Suprapubic skin (tissue), 4 donors: ENCODE measurements around the gene FASTKD3. TPM values are rescaled to one million over a fixed set of nuclear protein-coding genes. Genes with fewer than 3 reads are reported as not detected.
"Not testable (repeated sequence)": the region's sequence is repeated elsewhere in the genome, so short reads cannot be mapped to it uniquely, and the experiment has no call there.

Experiments used
- DNase-seq, 2 donors: peaks; one replicate each; pipeline ENCODE4 v3.0.0-alpha.2; 2019; ENCODE audit warnings: low spot score in 2 of 2
- H3K27ac ChIP-seq: fragments of 200-600 bp; sonication (generic); one replicate; pipeline ENCODE4 v1.5.1; 2019
- H3K27me3 ChIP-seq: fragments of 200-600 bp; sonication (generic); one replicate; pipeline ENCODE4 v1.5.1; 2019
- H3K36me3 ChIP-seq: fragments of 200-600 bp; sonication (generic); one replicate; pipeline ENCODE4 v1.5.1; 2019
- H3K4me1 ChIP-seq: fragments of 200-600 bp; sonication (generic); one replicate; pipeline ENCODE4 v1.5.1; 2019
- H3K4me3 ChIP-seq: fragments of 200-600 bp; sonication (generic); one replicate; pipeline ENCODE4 v1.5.1; 2019; ENCODE audit warnings: mild to moderate bottlenecking
- H3K9me3 ChIP-seq: fragments of 200-600 bp; sonication (generic); one replicate; pipeline ENCODE4 v1.5.1; 2019
- EP300 ChIP-seq: sonication (generic); formaldehyde crosslinking; IDR thresholded peaks from one replicate; pipeline ENCODE4 v1.6.1; 2017; ENCODE audit warnings: antibody characterized with exemption
- POLR2A ChIP-seq, 2 donors: fragments of 450-650 bp; IDR thresholded peaks; one replicate each; pipeline ENCODE4 v1.6.1; 2017; ENCODE audit warnings: antibody characterized with exemption in 2 of 2, mild to moderate bottlenecking in 2 of 2, moderate library complexity in 2 of 2
- POLR2AphosphoS5 ChIP-seq, 3 donors: sonication (generic); formaldehyde crosslinking; IDR thresholded peaks; one replicate each; pipeline ENCODE4 v1.6.1; 2017; ENCODE audit warnings: antibody characterized with exemption in 3 of 3
- WGBS: methylation state at CpG from one replicate; pipeline ENCODE4 v1.1.5; 2018; 5-methylcytosine and 5-hydroxymethylcytosine counted together
- total RNA-seq, 4 donors: library from RNA; depleted of rRNA; stranded (reverse); fragments of >200 nt; gene quantifications; one replicate each; pipeline ENCODE4 v1.1.0, GENCODE V29; 2016
- TF ChIP-seq, protein P1 (sequence below), 2 donors: fragments of 200-600 bp in 1 of 2; fragments of 450-650 bp in 1 of 2; sonication (generic) in 1 of 2; IDR thresholded peaks; one replicate each; pipeline ENCODE4 v1.5.1; 2016 to 2019; ENCODE audit warnings: antibody characterized with exemption in 2 of 2, mild to moderate bottlenecking in 1 of 2, moderate library complexity in 1 of 2

The FASTKD3 gene
- total RNA-seq = 10 to 100 TPM in 2 of 4 donors, 1 to 10 TPM in 2; 7.6 to 13.7 (median 10.1) TPM

- Histone ChIP-seq H3K4me3 (peak within 1 kb of the TSS; percentile 89), H3K36me3 (peaks cover 7% of the 10 kb centered on the region), H3K9me3 (no peaks in the 10 kb centered on the region), H3K27ac (peak within 1 kb of the TSS; percentile 81), H3K27me3 (no peaks in the 10 kb centered on the region), H3K4me1 (peaks cover 31% of the 10 kb centered on the region)
- peak in 1 of 2 donors; percentile 38 for TF ChIP-seq POLR2A (IDR thresholded peaks at IDR 0.05)
- TF ChIP-seq, protein P1, sequence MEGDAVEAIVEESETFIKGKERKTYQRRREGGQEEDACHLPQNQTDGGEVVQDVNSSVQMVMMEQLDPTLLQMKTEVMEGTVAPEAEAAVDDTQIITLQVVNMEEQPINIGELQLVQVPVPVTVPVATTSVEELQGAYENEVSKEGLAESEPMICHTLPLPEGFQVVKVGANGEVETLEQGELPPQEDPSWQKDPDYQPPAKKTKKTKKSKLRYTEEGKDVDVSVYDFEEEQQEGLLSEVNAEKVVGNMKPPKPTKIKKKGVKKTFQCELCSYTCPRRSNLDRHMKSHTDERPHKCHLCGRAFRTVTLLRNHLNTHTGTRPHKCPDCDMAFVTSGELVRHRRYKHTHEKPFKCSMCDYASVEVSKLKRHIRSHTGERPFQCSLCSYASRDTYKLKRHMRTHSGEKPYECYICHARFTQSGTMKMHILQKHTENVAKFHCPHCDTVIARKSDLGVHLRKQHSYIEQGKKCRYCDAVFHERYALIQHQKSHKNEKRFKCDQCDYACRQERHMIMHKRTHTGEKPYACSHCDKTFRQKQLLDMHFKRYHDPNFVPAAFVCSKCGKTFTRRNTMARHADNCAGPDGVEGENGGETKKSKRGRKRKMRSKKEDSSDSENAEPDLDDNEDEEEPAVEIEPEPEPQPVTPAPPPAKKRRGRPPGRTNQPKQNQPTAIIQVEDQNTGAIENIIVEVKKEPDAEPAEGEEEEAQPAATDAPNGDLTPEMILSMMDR (IDR thresholded peaks at IDR 0.05) = no peak
- TF ChIP-seq POLR2AphosphoS5 (IDR thresholded peaks at IDR 0.05) = peak in 1 of 3 donors; percentile 36
- TF ChIP-seq EP300 = no peak
- 1% methylated on average over 7 of the region's 83 CpGs for WGBS
- DNase-seq = peak; percentile 95 to 97
These were observed at the start of gene FASTKD3, which contains the start of gene MTRR for GRCh38 chr5:7868773-7869473. Gene FASTKD3, minus strand, starts transcription at chr5:7869031. Its CDS starts 948 bp downstream, at chr5:7868083. Gene MTRR, plus strand, starts transcription at chr5:7869148. Its CDS starts 1,647 bp downstream, at chr5:7870795.

GRCh38 chr5:7917130-7918123 lies 48.6 kb upstream of the FASTKD3 start:
- Histone ChIP-seq H3K9me3 (peaks cover 2% of the 10 kb centered on the region), H3K27me3 (no peaks in the 10 kb centered on the region), H3K4me1 (no peaks in the 10 kb centered on the region), H3K36me3 (no peaks in the 10 kb centered on the region), H3K4me3 (no peak overlapping the region), H3K27ac (no peak overlapping the region)
- no peak for DNase-seq
- 87% methylated on average over 5 of the region's 5 CpGs for WGBS
- TF ChIP-seq POLR2AphosphoS5 (IDR thresholded peaks at IDR 0.05) (no peak), EP300 (no peak), POLR2A (IDR thresholded peaks at IDR 0.05) (no peak)
- TF ChIP-seq, protein P1 (IDR thresholded peaks at IDR 0.05) = no peak

GRCh38 chr5:7916171-7916804 lies 47.5 kb upstream of the FASTKD3 start:
- H3K27ac ChIP-seq = no peak overlapping the region
- WGBS = 54% methylated on average over 6 of the region's 6 CpGs
- no peak for TF ChIP-seq POLR2AphosphoS5 (IDR thresholded peaks at IDR 0.05)
- TF ChIP-seq EP300 = no peak
- no peak for TF ChIP-seq POLR2A (IDR thresholded peaks at IDR 0.05)
- peaks cover 9% of the 10 kb centered on the region for H3K9me3 ChIP-seq
- DNase-seq = no peak
- no peaks in the 10 kb centered on the region for H3K36me3 ChIP-seq
- no peaks in the 10 kb centered on the region for H3K4me1 ChIP-seq
- no peaks in the 10 kb centered on the region for H3K27me3 ChIP-seq
- no peak overlapping the region for H3K4me3 ChIP-seq

GRCh38 chr5:7911429-7911771 lies 42.6 kb upstream of the FASTKD3 start:
- not testable (repeated sequence) for H3K4me1 ChIP-seq, H3K4me3 ChIP-seq, DNase-seq, H3K27ac ChIP-seq, H3K27me3 ChIP-seq
- 75% methylated on average over 3 of the region's 3 CpGs for WGBS
- Histone ChIP-seq H3K36me3 (peaks cover 15% of the 10 kb centered on the region), H3K9me3 (peaks cover 17% of the 10 kb centered on the region)

GRCh38 chr5:7910738-7911428 lies 42.1 kb upstream of the FASTKD3 start:
- WGBS = 91% methylated on average over 2 of the region's 2 CpGs

More at GRCh38 chr5:7910738-7911428, 42.1 kb upstream of the FASTKD3 start:
- no peaks in the 10 kb centered on the region for H3K27me3 ChIP-seq
- peaks cover 17% of the 10 kb centered on the region for H3K9me3 ChIP-seq
- H3K4me1 ChIP-seq = no peaks in the 10 kb centered on the region
- H3K4me3 ChIP-seq = no peak overlapping the region
- H3K36me3 ChIP-seq = peaks cover 20% of the 10 kb centered on the region
- no peak overlapping the region for H3K27ac ChIP-seq
- TF ChIP-seq EP300 (no peak), POLR2AphosphoS5 (IDR thresholded peaks at IDR 0.05) (no peak), POLR2A (IDR thresholded peaks at IDR 0.05) (no peak)
- TF ChIP-seq, protein P1 (IDR thresholded peaks at IDR 0.05) = no peak
- no peak for DNase-seq
